Cardiac septum (tissue), 1 donor: ENCODE data around the gene SPRR2A. TPM values are rescaled to one million over a fixed set of nuclear protein-coding genes. Genes with fewer than 3 reads are reported as not detected.
"Not testable (repeated sequence)": the region's sequence is repeated elsewhere in the genome, so short reads cannot be mapped to it uniquely, and the experiment has no call there.

Experiments
- DNase-seq: peaks from one replicate; pipeline ENCODE4 v3.0.0-alpha.2; 2020; ENCODE audit warnings: low spot score
- intact Hi-C: fragments of 100-400 bp; cut with DNase I; formaldehyde crosslinking; loops from one replicate; pipeline ENCODE4 v1.14.0; 2022
- long read RNA-seq: library from polyadenylated mRNA; unstranded; transcript quantifications from one replicate; pipeline ENCODE4 v2.0.0, GENCODE V29; 2021
- total RNA-seq: library from RNA; stranded (reverse); fragmentation: NEBNext Ultra II Directional; extraction: Animal tissue kit (Norgen Biotek cat#: 25700); gene quantifications from one replicate; pipeline ENCODE4 v1.2.1, GENCODE V29; 2021
- donor health status: DM: no; HTN: no; CAD: no.

Gene SPRR2A
- not detected for total RNA-seq
- long read RNA-seq = 0 reads

DNA sequence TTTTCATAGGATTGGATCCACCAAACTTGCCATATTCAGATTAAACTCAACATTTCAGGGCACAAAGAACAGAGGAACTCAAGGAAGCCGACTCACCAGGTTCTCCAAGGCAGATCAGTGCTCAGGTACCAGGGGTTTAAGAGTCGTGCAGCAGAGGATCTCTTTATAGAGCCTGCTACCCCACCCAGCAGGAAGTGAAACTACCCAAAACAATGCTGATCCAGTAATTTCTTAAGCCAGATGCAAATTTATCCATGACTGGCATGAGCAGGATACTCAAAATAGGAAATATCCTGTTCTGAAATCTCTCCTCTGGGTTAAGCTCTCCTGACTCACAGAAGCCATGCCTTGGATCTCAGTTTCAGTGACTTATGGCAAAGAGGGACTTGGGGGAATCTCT is at the start of gene SPRR2A:
Gene SPRR2A (minus strand): TSS at position 138 of the 400 bp plus-strand sequence. CDS start 777 bp downstream, outside the sequence.
- DNase-seq = no peak
- intact Hi-C loops = no loop called here

DNA sequence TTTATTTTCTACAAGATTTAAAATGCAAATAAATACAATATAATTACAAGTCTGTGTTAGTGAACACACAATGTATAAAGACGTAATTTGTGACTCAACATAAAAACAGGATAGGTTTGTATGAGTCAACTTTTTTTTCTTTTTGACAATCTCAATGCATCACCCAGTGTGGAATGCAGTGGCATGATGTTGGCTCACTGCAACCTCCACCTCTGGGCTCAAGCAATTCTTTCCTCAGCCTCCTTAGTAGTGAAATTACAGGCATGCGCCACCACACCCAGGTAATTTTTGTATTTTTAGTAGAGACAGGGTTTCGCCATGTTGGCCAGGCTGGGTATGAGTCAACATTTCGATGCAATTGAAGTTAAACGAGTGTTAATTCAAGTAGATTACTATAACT is 42.9 kb upstream of the SPRR2A start:
- intact Hi-C loops = no loop called here
- DNase-seq = no peak

GRCh38 chr1:153099461-153100045 is 42.2 kb upstream of the SPRR2A start:
- DNase-seq = no peak
- intact Hi-C loops = no loop called here

- intact Hi-C loops = no loop called here
- DNase-seq = no peak
These were observed 38.5 kb upstream of the SPRR2A start for GRCh38 chr1:153095764-153096163.

GRCh38 chr1:153094426-153094825 is 37.1 kb upstream of the SPRR2A start, which contains the start of gene SPRR2E:
Gene SPRR2E (minus strand): TSS chr1:153094526. CDS start chr1:153093751, 775 bp downstream.
- DNase-seq = no peak
- intact Hi-C loops = no loop called here

DNA sequence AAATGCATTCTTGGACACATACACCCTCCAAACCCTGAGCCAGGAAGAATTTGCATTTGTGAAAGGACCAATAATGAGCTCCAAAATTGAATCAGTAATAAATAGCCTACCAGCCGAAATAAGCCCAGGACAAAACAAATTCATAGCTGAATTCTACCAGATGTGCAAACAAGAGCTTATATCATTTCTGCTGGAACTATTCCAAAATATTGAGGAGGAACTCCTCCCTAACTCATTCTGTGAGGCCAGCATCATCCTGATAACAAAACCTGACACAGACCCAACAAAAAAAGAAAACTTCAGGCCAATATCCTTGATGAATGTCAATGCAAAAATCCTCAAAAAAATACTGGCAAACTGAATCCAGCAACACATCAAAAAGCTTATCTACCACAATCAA is 30.3 kb upstream of the SPRR2A start:
- intact Hi-C loops = no loop called here
- DNase-seq = no peak

DNA sequence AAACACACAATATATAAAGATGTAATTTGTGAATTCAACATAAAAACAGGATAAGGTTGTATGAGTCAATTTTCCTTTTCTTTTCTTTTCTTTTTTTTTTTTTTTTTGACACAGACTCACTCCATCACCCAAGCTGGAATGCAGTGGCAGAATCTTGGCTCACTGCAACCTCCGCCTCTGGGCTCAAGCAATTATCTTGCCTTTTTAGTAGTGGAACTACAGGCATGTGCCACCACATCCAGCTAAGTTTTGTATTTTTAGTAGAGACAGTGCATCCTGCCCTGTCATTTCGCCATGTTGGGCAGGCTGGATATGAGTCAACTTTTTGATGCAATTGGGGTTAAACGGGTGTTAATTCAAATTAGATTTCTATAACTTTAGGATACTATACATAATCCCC is 24.4 kb upstream of the SPRR2A start:
- intact Hi-C loops = no loop called here
- DNase-seq = no peak

- intact Hi-C loops = no loop called here
- no peak for DNase-seq
These were observed 15.8 kb upstream of the SPRR2A start for GRCh38 chr1:153072806-153073726.

DNA sequence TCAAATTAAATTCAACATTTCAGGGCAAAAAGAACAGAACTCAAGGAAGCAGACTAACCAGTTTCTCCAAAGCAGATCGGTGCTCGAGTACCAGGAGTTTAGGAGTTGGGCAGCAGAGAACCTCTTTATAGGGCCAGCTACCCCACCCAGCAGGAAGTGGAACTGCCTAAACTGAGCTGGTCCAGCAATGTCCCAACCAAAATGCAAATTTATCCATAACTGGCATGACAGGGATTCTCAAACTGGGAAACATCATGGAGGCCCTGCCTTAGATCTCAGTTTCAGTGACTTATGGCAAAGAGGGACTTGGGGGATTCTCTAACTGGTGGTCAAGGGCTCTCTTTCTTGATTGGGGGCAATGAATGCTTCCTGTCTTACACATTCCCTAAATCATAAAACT is 14.2 kb upstream of the SPRR2A start, which contains the start of gene SPRR2B:
Gene SPRR2B (minus strand): TSS at position 101 of the 400 bp plus-strand sequence. CDS start 772 bp downstream, outside the sequence.
- no peak for DNase-seq
- intact Hi-C loops = no loop called here

GRCh38 chr1:153070243-153070642 is 12.9 kb upstream of the SPRR2A start:
- intact Hi-C loops = no loop called here
- no peak for DNase-seq

- intact Hi-C loops = no loop called here
- no peak for DNase-seq
These were observed 1.8 kb upstream of the SPRR2A start for GRCh38 chr1:153058826-153059784.

GRCh38 chr1:153058154-153058553 is 842 bp upstream of the SPRR2A start:
- intact Hi-C loops = no loop called here

DNA sequence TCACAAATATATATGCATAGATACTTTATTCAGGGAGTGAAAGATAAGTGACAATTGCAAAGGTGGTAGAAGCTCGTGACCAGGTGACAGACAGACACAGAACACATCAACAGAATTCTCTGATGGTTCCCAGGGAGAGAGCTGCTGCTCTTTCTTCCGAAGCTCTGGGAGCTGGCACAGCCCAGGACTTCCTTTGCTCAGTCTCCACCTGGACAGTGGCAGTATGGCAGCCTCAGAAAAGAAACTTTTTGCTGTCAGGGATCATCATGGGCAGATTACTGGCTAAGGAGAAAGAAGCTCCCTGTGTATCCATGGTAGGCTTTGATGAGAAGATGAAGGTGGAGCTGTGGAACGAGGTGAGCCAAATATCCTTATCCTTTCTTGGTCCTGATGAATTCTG is 1.2 kb downstream of the SPRR2A start:
- DNase-seq, intact Hi-C loops: not testable (repeated sequence)

More at GRCh38 chr1:153058154-153058553, 842 bp upstream of the SPRR2A start:
- DNase-seq = no peak

- no peak for DNase-seq
- intact Hi-C loops = no loop called here
These were observed 8.1 kb downstream of the SPRR2A start for GRCh38 chr1:153049211-153049610.

DNA sequence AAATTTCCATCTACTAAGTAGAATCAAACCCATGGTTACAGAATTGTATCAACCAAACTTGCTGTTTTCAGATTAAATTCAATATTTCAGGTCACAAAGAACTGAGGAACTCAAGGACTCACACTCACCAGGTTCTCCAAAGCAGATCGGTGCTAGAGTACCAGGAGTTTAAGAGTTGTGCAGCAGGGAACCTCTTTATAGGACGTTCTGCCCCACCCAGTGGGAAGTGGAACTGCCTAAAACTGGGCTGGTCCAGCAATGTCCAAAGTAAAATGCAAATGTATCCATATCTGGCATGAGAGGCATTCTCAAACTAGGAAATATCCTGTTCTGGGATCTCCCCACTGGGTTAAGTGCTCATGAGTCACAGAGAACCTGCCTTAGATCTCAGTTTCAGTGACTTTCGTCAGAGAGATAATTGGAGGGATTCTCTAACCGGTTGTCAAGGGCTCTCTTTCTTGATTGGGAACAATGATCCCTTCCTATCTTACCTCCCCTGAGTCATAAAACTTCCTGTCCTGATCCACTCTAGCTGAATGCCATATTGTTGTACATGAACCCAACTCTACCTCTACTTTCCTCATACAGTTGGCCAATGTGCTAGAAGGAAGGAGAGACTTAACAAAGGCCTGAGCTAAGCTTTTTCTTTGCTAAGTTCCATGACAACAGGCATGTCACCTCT is 16.2 kb downstream of the SPRR2A start, which contains the start of gene SPRR2D:
Gene SPRR2D (minus strand): TSS at position 171 of the 682 bp plus-strand sequence. CDS start 774 bp downstream, outside the sequence.
- no peak for DNase-seq
- intact Hi-C loops = no loop called here

DNA sequence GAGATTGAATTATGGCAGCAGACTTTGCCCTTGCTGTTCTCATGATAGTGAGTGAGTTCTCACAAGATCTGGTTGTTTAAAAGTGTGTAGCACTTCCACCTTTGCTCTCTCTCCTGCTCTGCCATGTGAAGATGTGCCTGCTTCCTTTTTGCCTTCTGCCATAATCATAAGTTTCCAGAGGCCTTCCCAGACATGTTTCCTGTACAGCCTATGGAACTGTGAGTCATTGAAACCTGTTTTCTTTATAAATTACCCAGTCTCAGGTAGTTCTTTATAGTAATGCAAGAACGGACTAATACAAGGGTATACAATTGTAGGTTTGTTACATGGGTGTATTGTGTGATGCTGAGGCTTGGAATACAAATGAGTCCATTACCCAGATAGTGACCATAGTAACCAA is 22.1 kb downstream of the SPRR2A start:
- intact Hi-C loops = no loop called here

GRCh38 chr1:153032677-153033308 is 24.5 kb downstream of the SPRR2A start:
- DNase-seq = no peak
- intact Hi-C loops = no loop called here

More for the DNA sequence above, 22.1 kb downstream of the SPRR2A start:
- DNase-seq = no peak

GRCh38 chr1:153032073-153032472 is 25.2 kb downstream of the SPRR2A start:
- DNase-seq = no peak
- intact Hi-C loops = no loop called here
